OCI-LY1 (cell line): ENCODE results near the gene SCN3A.

Experiments
- H2AFZ ChIP-seq: fragments of 200-600 bp; sonication (generic), shearing (Covaris generic); 2 replicates; pipeline ENCODE4 v1.6.0; 2014; ENCODE audit warnings: antibody characterized with exemption, mild to moderate bottlenecking, low read length
- H3F3A ChIP-seq: fragments of 200-600 bp; sonication (generic), shearing (Covaris generic); 2 replicates; pipeline ENCODE4 v1.6.0; 2014; ENCODE audit warnings: mild to moderate bottlenecking, antibody characterized with exemption, low read length, moderate library complexity; ENCODE audit not compliant: insufficient read depth
- H3K27ac ChIP-seq: fragments of 200-600 bp; sonication (generic); 2 replicates; pipeline ENCODE4 v1.5.1; 2014; ENCODE audit warnings: low read length, mixed run types, mild to moderate bottlenecking, low read depth; ENCODE audit not compliant: poor library complexity, severe bottlenecking
- H3K27me3 ChIP-seq: fragments of 200-600 bp; sonication (generic); 2 replicates; pipeline ENCODE4 v1.6.0; 2014; ENCODE audit warnings: antibody characterized with exemption, mild to moderate bottlenecking, low read length, moderate library complexity; ENCODE audit not compliant: insufficient read depth
- H3K36me3 ChIP-seq: fragments of 200-600 bp; sonication (generic); 2 replicates; pipeline ENCODE4 v1.6.1; 2014; ENCODE audit warnings: mild to moderate bottlenecking, antibody characterized with exemption, low read length, moderate library complexity, mixed read lengths; ENCODE audit not compliant: insufficient read depth
- H3K4me1 ChIP-seq: fragments of 200-600 bp; sonication (generic); 2 replicates; pipeline ENCODE4 v1.5.1; 2014; ENCODE audit warnings: mild to moderate bottlenecking, low read length, moderate library complexity; ENCODE audit not compliant: insufficient read depth, severe bottlenecking
- H3K4me2 ChIP-seq: fragments of 200-600 bp; sonication (generic), shearing (Covaris generic); 2 replicates; pipeline ENCODE4 v1.6.1; 2014; ENCODE audit warnings: low read length
- H3K4me3 ChIP-seq: fragments of 200-600 bp; sonication (generic); 2 replicates; pipeline ENCODE4 v1.5.1; 2014; ENCODE audit warnings: low read length, low read depth, mild to moderate bottlenecking, mixed read lengths; ENCODE audit not compliant: poor library complexity, severe bottlenecking
- H3K79me2 ChIP-seq: fragments of 200-600 bp; shearing (Covaris generic); 2 replicates; pipeline ENCODE4 v1.6.1; 2016; ENCODE audit warnings: mixed run types, low read length, mixed read lengths; ENCODE audit not compliant: insufficient read depth
- H3K9ac ChIP-seq: fragments of 200-600 bp; sonication (generic), shearing (Covaris generic); 2 replicates; pipeline ENCODE4 v1.6.1; 2014; ENCODE audit warnings: mild to moderate bottlenecking, low read length, mixed read lengths
- H3K9me2 ChIP-seq: fragments of 200-600 bp; sonication (generic), shearing (Covaris generic); 2 replicates; pipeline ENCODE4 v1.6.1; 2014; ENCODE audit warnings: low read depth, mild to moderate bottlenecking, low read length, mixed read lengths
- H3K9me3 ChIP-seq: fragments of 200-600 bp; shearing (Covaris generic); 2 replicates; pipeline ENCODE4 v1.6.1; 2014; ENCODE audit warnings: low read length, mixed read lengths
- H4K20me1 ChIP-seq: fragments of 200-600 bp; sonication (generic), shearing (Covaris generic); 2 replicates; pipeline ENCODE4 v1.6.0; 2016; ENCODE audit warnings: mild to moderate bottlenecking, low read length; ENCODE audit not compliant: insufficient read depth
- EZH2 ChIP-seq: fragments of 200-600 bp; sonication (generic), shearing (Covaris generic); IDR thresholded peaks from 2 replicates; pipeline ENCODE4 v1.8.0; 2017; ENCODE audit warnings: borderline replicate concordance, mixed run types, mild to moderate bottlenecking, antibody characterized with exemption, low read length, moderate library complexity, mixed read lengths
- TF ChIP-seq, protein P1 (sequence below): fragments of 200-600 bp; sonication (generic), shearing (Covaris generic); IDR thresholded peaks from 2 replicates; pipeline ENCODE4 v1.5.1; 2017; ENCODE audit warnings: mild to moderate bottlenecking, antibody characterized with exemption, low read length, moderate library complexity, mixed read lengths

SCN3A gene

DNA sequence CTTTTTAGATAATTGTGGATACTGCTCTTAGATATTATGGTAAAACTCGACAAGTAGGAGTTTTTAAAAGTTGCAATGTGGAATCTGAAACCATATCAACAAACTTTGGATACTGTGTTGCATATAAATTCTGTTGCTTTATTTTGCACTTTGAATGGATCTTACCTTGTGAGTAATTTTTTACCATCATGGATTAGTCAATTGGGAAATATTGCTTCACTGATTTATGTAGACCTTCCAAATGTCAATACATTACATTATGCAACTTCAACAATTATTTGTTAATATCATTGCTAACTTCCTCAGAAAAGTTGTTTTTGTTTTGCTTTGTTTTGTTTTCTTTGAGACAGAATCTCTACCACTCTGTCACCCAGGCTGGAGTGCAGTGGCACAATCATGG, 146.5 kb downstream of the SCN3A start:
- no peaks in the 10 kb centered on the region for H3K9me3 ChIP-seq
- H3K27me3 ChIP-seq, result no peaks in the 10 kb centered on the region
- no peaks in the 10 kb centered on the region for H4K20me1 ChIP-seq
- no peak overlapping the region for H3K27ac ChIP-seq
- no peak overlapping the region for H3K9ac ChIP-seq
- TF ChIP-seq, protein P1, sequence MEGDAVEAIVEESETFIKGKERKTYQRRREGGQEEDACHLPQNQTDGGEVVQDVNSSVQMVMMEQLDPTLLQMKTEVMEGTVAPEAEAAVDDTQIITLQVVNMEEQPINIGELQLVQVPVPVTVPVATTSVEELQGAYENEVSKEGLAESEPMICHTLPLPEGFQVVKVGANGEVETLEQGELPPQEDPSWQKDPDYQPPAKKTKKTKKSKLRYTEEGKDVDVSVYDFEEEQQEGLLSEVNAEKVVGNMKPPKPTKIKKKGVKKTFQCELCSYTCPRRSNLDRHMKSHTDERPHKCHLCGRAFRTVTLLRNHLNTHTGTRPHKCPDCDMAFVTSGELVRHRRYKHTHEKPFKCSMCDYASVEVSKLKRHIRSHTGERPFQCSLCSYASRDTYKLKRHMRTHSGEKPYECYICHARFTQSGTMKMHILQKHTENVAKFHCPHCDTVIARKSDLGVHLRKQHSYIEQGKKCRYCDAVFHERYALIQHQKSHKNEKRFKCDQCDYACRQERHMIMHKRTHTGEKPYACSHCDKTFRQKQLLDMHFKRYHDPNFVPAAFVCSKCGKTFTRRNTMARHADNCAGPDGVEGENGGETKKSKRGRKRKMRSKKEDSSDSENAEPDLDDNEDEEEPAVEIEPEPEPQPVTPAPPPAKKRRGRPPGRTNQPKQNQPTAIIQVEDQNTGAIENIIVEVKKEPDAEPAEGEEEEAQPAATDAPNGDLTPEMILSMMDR, result no peak
- H3K4me2 ChIP-seq, result no peak overlapping the region
- H2AFZ ChIP-seq, result no peak overlapping the region
- H3K4me1 ChIP-seq, result no peaks in the 10 kb centered on the region
- no peaks in the 10 kb centered on the region for H3K36me3 ChIP-seq
- H3F3A ChIP-seq, result no peaks in the 10 kb centered on the region
- H3K9me2 ChIP-seq, result no peaks in the 10 kb centered on the region
- H3K79me2 ChIP-seq, result no peaks in the 10 kb centered on the region
- no peak overlapping the region for H3K4me3 ChIP-seq

DNA sequence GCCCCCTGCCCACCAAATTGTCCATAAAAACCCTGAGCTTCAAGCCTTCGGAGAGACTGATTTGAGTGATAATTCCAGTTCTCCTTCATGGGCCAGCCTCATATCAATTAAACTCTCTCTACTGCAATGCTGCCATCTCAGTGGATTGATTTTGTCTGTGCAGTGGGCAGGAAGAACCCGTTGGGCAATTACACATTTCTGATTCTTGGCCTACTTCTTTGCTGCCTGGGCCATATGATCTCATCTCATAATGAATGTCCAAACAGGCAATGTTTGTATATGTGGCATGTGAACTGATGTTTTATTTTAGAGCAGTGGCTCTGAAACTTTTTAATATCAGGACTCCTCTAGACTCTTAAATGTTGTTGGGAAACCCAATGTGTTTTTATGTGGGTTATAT, 147.3 kb downstream of the SCN3A start:
- H3K36me3 ChIP-seq, result no peaks in the 10 kb centered on the region
- no peaks in the 10 kb centered on the region for H3F3A ChIP-seq
- H3K4me3 ChIP-seq, result no peak overlapping the region
- H3K9ac ChIP-seq, result no peak overlapping the region
- no peaks in the 10 kb centered on the region for H4K20me1 ChIP-seq
- H3K27me3 ChIP-seq, result no peaks in the 10 kb centered on the region
- H2AFZ ChIP-seq, result no peak overlapping the region
- H3K9me3 ChIP-seq, result no peaks in the 10 kb centered on the region
- H3K4me2 ChIP-seq, result no peak overlapping the region
- H3K27ac ChIP-seq, result no peak overlapping the region
- TF ChIP-seq, protein P1, result no peak
- no peak for TF ChIP-seq EZH2
- H3K79me2 ChIP-seq, result no peaks in the 10 kb centered on the region
- no peaks in the 10 kb centered on the region for H3K4me1 ChIP-seq
- H3K9me2 ChIP-seq, result no peaks in the 10 kb centered on the region

DNA sequence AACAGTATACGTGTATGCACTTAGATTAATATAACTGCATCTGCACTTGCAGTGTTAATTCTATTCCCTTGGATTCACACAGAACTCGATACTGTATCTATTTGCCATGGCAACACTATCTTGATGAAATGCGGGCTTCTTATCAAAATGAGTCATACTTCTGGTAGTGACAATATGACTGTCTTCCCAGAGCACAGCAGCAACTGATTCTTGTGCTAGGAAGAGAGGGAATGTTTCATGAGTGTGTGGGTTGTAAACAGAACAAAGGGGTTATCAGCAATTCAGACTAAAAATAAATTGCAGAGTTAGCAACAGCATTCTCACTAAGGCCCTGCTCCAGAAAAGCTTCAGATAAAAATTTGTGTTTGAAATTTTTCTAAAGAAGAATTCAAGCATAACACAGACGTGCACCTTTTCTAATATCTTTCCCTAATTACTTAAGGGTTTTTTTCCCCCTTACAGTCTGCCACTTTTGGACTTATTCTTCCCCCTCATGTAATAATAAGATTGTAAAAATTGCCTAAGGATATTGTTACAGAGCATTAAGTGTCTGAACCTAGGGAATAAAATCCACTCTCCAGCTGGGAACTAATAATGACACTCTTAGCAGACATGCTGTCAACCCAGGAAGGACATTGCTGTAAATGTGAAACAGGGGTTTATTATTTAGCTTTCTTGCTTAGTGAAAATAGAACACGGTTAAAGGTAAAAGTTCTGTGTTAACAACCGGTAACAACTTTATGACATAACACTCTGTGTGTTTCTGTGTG, 148.6 kb downstream of the SCN3A start:
- no peaks in the 10 kb centered on the region for H3K79me2 ChIP-seq
- no peak for TF ChIP-seq EZH2
- TF ChIP-seq, protein P1, result no peak
- no peak overlapping the region for H3K4me3 ChIP-seq

More for the DNA sequence above, 148.6 kb downstream of the SCN3A start:
- H3K27me3 ChIP-seq, result no peaks in the 10 kb centered on the region
- H3K36me3 ChIP-seq, result no peaks in the 10 kb centered on the region
- H2AFZ ChIP-seq, result no peak overlapping the region
- H4K20me1 ChIP-seq, result no peaks in the 10 kb centered on the region
- H3K9ac ChIP-seq, result no peak overlapping the region
- H3F3A ChIP-seq, result no peaks in the 10 kb centered on the region
- H3K9me3 ChIP-seq, result no peaks in the 10 kb centered on the region
- no peak overlapping the region for H3K27ac ChIP-seq
- H3K4me1 ChIP-seq, result no peaks in the 10 kb centered on the region
- no peaks in the 10 kb centered on the region for H3K9me2 ChIP-seq
- no peak overlapping the region for H3K4me2 ChIP-seq
